ENCODE data around the gene VPS13D.
A peak's percentile ranks its signal among the peaks of the same experiment; 100 is the strongest.

The VPS13D gene

DNA sequence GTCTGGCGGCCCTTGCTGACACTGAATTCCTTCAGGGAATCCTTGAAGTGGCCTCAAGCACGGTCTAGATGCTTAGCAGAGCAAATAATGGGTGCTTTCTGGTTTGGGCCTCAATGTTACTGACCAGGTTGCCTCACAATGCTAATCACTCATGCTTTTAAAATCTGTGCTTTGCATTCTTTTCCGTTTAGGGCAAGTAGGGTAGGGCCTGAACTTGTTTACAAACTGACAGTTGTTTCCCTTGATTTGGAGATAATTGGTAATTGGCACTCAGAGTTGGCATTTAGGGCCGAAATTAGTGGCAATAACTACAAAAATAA is 1.4 kb downstream of the VPS13D start:
- Histone ChIP-seq H3K4me2 (ENCODE audit: low read length) (peak overlapping the region; percentile 81), H3K9ac (ENCODE audit: low read length) (peak overlapping the region; percentile 89; the same call in 1 of the 2 replicates), H3F3A (ENCODE audit: insufficient read depth, low read length) (no peaks in the 10 kb centered on the region), H3K9me2 (ENCODE audit: low read depth, low read length) (no peaks in the 10 kb centered on the region), H3K9me3 (ENCODE audit: low read length) (no peaks in the 10 kb centered on the region), H4K20me1 (ENCODE audit: insufficient read depth, low read length) (no peaks in the 10 kb centered on the region), H3K27ac (ENCODE audit: low read depth, low read length, poor library complexity, severe bottlenecking) (no peak overlapping the region), H3K27me3 (ENCODE audit: insufficient read depth, low read length) (0 out of 2 replicates have a peak, but pooled peaks cover 3% of the 10 kb centered on the region), H3K4me3 (ENCODE audit: low read depth, low read length, poor library complexity, severe bottlenecking) (peak overlapping the region; percentile 97), H3K4me1 (ENCODE audit: insufficient read depth, low read length, severe bottlenecking) (peaks cover 13% of the 10 kb centered on the region), H3K79me2 (ENCODE audit: insufficient read depth, low read length) (no peaks in the 10 kb centered on the region), H3K36me3 (ENCODE audit: insufficient read depth, low read length) (no peaks in the 10 kb centered on the region), H2AFZ (ENCODE audit: low read length) (no peak overlapping the region)
- TF ChIP-seq, protein P1, sequence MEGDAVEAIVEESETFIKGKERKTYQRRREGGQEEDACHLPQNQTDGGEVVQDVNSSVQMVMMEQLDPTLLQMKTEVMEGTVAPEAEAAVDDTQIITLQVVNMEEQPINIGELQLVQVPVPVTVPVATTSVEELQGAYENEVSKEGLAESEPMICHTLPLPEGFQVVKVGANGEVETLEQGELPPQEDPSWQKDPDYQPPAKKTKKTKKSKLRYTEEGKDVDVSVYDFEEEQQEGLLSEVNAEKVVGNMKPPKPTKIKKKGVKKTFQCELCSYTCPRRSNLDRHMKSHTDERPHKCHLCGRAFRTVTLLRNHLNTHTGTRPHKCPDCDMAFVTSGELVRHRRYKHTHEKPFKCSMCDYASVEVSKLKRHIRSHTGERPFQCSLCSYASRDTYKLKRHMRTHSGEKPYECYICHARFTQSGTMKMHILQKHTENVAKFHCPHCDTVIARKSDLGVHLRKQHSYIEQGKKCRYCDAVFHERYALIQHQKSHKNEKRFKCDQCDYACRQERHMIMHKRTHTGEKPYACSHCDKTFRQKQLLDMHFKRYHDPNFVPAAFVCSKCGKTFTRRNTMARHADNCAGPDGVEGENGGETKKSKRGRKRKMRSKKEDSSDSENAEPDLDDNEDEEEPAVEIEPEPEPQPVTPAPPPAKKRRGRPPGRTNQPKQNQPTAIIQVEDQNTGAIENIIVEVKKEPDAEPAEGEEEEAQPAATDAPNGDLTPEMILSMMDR (IDR thresholded peaks at IDR 0.05; ENCODE audit: low read length) = no peak
- no peak for TF ChIP-seq EZH2 (IDR thresholded peaks at IDR 0.05; ENCODE audit: borderline replicate concordance, low read length)

DNA sequence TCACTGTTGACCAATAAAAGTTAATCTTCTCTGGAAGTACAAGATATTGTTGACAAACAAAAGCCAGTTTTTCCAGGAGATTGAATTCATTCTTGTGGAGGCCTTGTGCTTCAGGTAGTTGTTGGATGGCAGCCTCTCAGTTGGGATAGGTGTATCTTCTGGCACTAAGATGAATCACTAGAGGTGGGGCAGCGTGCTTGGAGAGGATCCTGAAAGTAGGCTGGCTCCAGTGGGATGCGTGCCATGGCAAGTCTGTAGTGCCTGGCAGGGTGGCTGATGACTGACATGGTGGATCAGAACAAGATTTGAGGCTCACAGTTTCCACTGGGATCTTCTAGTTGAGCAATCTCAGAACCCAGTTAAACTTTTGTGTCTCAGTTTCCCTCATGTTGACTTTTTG is 2.4 kb downstream of the VPS13D start:
- Histone ChIP-seq H3K27me3 (ENCODE audit: insufficient read depth, low read length) (0 out of 2 replicates have a peak, but pooled peaks cover 3% of the 10 kb centered on the region), H3K4me3 (ENCODE audit: low read depth, low read length, poor library complexity, severe bottlenecking) (no peak overlapping the region), H3K9me2 (ENCODE audit: low read depth, low read length) (no peaks in the 10 kb centered on the region), H3K79me2 (ENCODE audit: insufficient read depth, low read length) (no peaks in the 10 kb centered on the region), H3K27ac (ENCODE audit: low read depth, low read length, poor library complexity, severe bottlenecking) (no peak overlapping the region), H3K4me1 (ENCODE audit: insufficient read depth, low read length, severe bottlenecking) (peaks cover 13% of the 10 kb centered on the region), H3K4me2 (ENCODE audit: low read length) (no peak overlapping the region), H3K9ac (ENCODE audit: low read length) (no peak overlapping the region), H3K9me3 (ENCODE audit: low read length) (no peaks in the 10 kb centered on the region), H3F3A (ENCODE audit: insufficient read depth, low read length) (no peaks in the 10 kb centered on the region), H4K20me1 (ENCODE audit: insufficient read depth, low read length) (no peaks in the 10 kb centered on the region), H3K36me3 (ENCODE audit: insufficient read depth, low read length) (no peaks in the 10 kb centered on the region), H2AFZ (ENCODE audit: low read length) (no peak overlapping the region)
- TF ChIP-seq EZH2 (IDR thresholded peaks at IDR 0.05; ENCODE audit: borderline replicate concordance, low read length) = no peak

DNA sequence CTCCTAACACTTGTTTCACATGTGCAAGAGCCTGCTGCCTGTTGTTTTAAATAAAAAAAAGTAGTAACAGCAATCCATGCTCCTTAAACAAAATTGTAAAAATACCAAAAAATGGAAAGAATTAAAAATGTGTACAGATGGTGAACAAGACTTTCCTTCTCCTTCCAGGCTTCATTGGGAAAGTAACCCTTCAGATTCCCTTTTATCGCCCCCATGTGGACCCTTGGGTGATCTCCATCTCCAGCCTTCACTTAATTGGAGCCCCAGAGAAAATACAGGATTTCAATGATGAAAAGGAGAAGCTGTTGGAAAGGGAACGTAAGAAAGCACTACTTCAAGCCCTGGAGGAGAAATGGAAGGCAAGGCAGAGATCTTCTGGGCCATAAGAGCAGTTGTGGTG is 14.2 kb downstream of the VPS13D start:
- no peaks in the 10 kb centered on the region for H3F3A ChIP-seq (ENCODE audit: insufficient read depth, low read length)
- no peaks in the 10 kb centered on the region for H3K4me1 ChIP-seq (ENCODE audit: insufficient read depth, low read length, severe bottlenecking)
- no peak overlapping the region for H3K27ac ChIP-seq (ENCODE audit: low read depth, low read length, poor library complexity, severe bottlenecking)
- H3K36me3 ChIP-seq (ENCODE audit: insufficient read depth, low read length) = peaks cover 17% of the 10 kb centered on the region
- TF ChIP-seq, protein P1 (IDR thresholded peaks at IDR 0.05; ENCODE audit: low read length) = peak; percentile 54
- no peak for TF ChIP-seq EZH2 (IDR thresholded peaks at IDR 0.05; ENCODE audit: borderline replicate concordance, low read length)
- no peaks in the 10 kb centered on the region for H3K79me2 ChIP-seq (ENCODE audit: insufficient read depth, low read length)
- no peak overlapping the region for H2AFZ ChIP-seq (ENCODE audit: low read length)
- no peaks in the 10 kb centered on the region for H4K20me1 ChIP-seq (ENCODE audit: insufficient read depth, low read length)
- H3K9me3 ChIP-seq (ENCODE audit: low read length) = no peaks in the 10 kb centered on the region
- H3K9ac ChIP-seq (ENCODE audit: low read length) = no peak overlapping the region
- H3K4me3 ChIP-seq (ENCODE audit: low read depth, low read length, poor library complexity, severe bottlenecking) = no peak overlapping the region
- no peaks in the 10 kb centered on the region for H3K9me2 ChIP-seq (ENCODE audit: low read depth, low read length)
- H3K4me2 ChIP-seq (ENCODE audit: low read length) = no peak overlapping the region
- no peaks in the 10 kb centered on the region for H3K27me3 ChIP-seq (ENCODE audit: insufficient read depth, low read length)

DNA sequence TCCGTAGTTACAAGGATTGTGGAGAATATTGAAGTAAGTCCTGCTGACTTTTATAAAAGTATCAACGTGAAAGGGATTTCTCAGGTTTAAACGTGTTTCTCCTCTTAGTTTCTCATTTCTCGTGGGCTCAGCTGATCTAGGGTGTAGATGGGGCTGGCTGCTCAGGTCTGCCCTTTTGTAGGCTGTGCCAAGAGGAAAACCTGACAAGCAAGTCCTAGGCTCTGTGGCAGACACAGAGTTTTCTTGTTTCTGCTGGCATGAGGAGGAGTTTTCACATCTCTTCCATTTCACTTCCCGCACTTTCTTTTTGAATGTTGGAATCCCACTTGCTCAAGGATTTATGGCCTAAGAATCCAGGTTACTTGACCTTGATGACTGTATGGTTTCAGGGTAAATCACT is 14.8 kb downstream of the VPS13D start:
- no peaks in the 10 kb centered on the region for H3F3A ChIP-seq (ENCODE audit: insufficient read depth, low read length)
- no peaks in the 10 kb centered on the region for H3K27me3 ChIP-seq (ENCODE audit: insufficient read depth, low read length)
- H3K79me2 ChIP-seq (ENCODE audit: insufficient read depth, low read length) = no peaks in the 10 kb centered on the region
- no peak overlapping the region for H3K27ac ChIP-seq (ENCODE audit: low read depth, low read length, poor library complexity, severe bottlenecking)
- no peak overlapping the region for H3K9ac ChIP-seq (ENCODE audit: low read length)
- no peaks in the 10 kb centered on the region for H3K9me3 ChIP-seq (ENCODE audit: low read length)
- no peaks in the 10 kb centered on the region for H4K20me1 ChIP-seq (ENCODE audit: insufficient read depth, low read length)
- H3K4me2 ChIP-seq (ENCODE audit: low read length) = no peak overlapping the region
- H3K36me3 ChIP-seq (ENCODE audit: insufficient read depth, low read length) = peaks cover 22% of the 10 kb centered on the region
- no peak overlapping the region for H2AFZ ChIP-seq (ENCODE audit: low read length)
- TF ChIP-seq, protein P1 (IDR thresholded peaks at IDR 0.05; ENCODE audit: low read length) = no peak
- TF ChIP-seq EZH2 (IDR thresholded peaks at IDR 0.05; ENCODE audit: borderline replicate concordance, low read length) = no peak
- H3K4me3 ChIP-seq (ENCODE audit: low read depth, low read length, poor library complexity, severe bottlenecking) = no peak overlapping the region
- H3K4me1 ChIP-seq (ENCODE audit: insufficient read depth, low read length, severe bottlenecking) = no peaks in the 10 kb centered on the region
- no peaks in the 10 kb centered on the region for H3K9me2 ChIP-seq (ENCODE audit: low read depth, low read length)
